CD4-positive, alpha-beta memory T cell (primary cell): Measurements from ENCODE around the gene VWA3B. TPM values are rescaled to one million over a fixed set of nuclear protein-coding genes. Genes with fewer than 3 reads are reported as not detected.

Experiments
- CTCF ChIA-PET: fragments of 350-600 bp; sonication (Branson Sonifier 250); formaldehyde crosslinking; loops from one replicate; lab custom pipeline; 2021; ENCODE audit warnings: inconsistent platforms; ENCODE audit not compliant: partially characterized antibody; lab: Charles Lee
- POLR2A ChIA-PET: fragments of 350-600 bp; sonication (Branson Sonifier 250); formaldehyde crosslinking; loops from one replicate; lab custom pipeline; 2021; ENCODE audit not compliant: partially characterized antibody; lab: Charles Lee
- DNase-seq, 5 donors: peaks; one replicate each; pipeline versions ENCODE4 v3.0.0 to v3.0.0-alpha.2; 2020 to 2022; ENCODE audit warnings: mixed read lengths in 1 of 5
- H3K27ac ChIP-seq: one replicate; pipeline ENCODE4 v1.7.0; 2013; ENCODE audit warnings: low read depth, low read length
- H3K27me3 ChIP-seq: 2 replicates; pipeline ENCODE4 v1.7.0; 2013; ENCODE audit warnings: mild to moderate bottlenecking, low read length, moderate library complexity; ENCODE audit not compliant: insufficient read depth
- H3K36me3 ChIP-seq: 2 replicates; pipeline ENCODE4 v1.7.0; 2013; ENCODE audit warnings: mild to moderate bottlenecking, low read length, moderate library complexity; ENCODE audit not compliant: insufficient read depth
- H3K4me1 ChIP-seq: 2 replicates; pipeline ENCODE4 v1.7.0; 2013; ENCODE audit warnings: mild to moderate bottlenecking, low read length, moderate library complexity; ENCODE audit not compliant: insufficient read depth
- H3K4me3 ChIP-seq, 2 donors: one replicate each; pipeline ENCODE4 v1.7.0; 2013; ENCODE audit warnings: low read length in 2 of 2, mild to moderate bottlenecking in 1 of 2
- H3K9me3 ChIP-seq, 2 donors: one replicate each; pipeline ENCODE4 v1.7.0; 2013; ENCODE audit warnings: low read length in 2 of 2, control low read depth in 1 of 2; ENCODE audit not compliant: control insufficient read depth in 1 of 2
- H3K27ac Mint-ChIP-seq, 7 donors: one replicate each; pipeline ENCODE4 v1.8.0; 2020 to 2021; ENCODE audit warnings: mixed read lengths in 7 of 7, mild to moderate bottlenecking in 6 of 7, inconsistent platforms in 3 of 7, moderate library complexity in 3 of 7
- H3K27me3 Mint-ChIP-seq, 2 donors: one replicate each; pipeline ENCODE4 v1.8.0; 2020 to 2021; ENCODE audit warnings: mixed read lengths in 2 of 2
- H3K36me3 Mint-ChIP-seq, 2 donors: one replicate each; pipeline ENCODE4 v1.8.0; 2020 to 2021; ENCODE audit warnings: mixed read lengths in 2 of 2, inconsistent platforms in 1 of 2, mild to moderate bottlenecking in 1 of 2
- H3K4me1 Mint-ChIP-seq, 4 donors: one replicate each; pipeline ENCODE4 v1.8.0; 2020 to 2021; ENCODE audit warnings: mixed read lengths in 4 of 4, mild to moderate bottlenecking in 1 of 4
- H3K4me3 Mint-ChIP-seq, 8 donors: one replicate each; pipeline ENCODE4 v1.8.0; 2020 to 2021; ENCODE audit warnings: mixed read lengths in 8 of 8, mild to moderate bottlenecking in 7 of 8, moderate library complexity in 6 of 8, inconsistent platforms in 3 of 8
- H3K9me3 Mint-ChIP-seq, 8 donors: one replicate each; pipeline ENCODE4 v1.8.0; 2020 to 2021; ENCODE audit warnings: mixed read lengths in 8 of 8, mild to moderate bottlenecking in 5 of 8, inconsistent platforms in 3 of 8, moderate library complexity in 1 of 8
- intact Hi-C: fragments of 100-400 bp; cut with micrococcal nuclease; formaldehyde crosslinking; loops from one replicate; pipeline ENCODE4 v1.15.1; 2023
- polyA plus RNA-seq, 2 donors: library from polyadenylated mRNA; unstranded; fragments of 300-500 nt; fragmentation: Illumina TruSeq; gene quantifications; one replicate each; pipeline ENCODE4 v1.2.3, GENCODE V29; 2021
- total RNA-seq, 2 experiments: library from RNA; stranded (reverse); gene quantifications; one replicate each; pipeline ENCODE4 v1.2.3, GENCODE V29; 2021

Gene VWA3B, protein sequence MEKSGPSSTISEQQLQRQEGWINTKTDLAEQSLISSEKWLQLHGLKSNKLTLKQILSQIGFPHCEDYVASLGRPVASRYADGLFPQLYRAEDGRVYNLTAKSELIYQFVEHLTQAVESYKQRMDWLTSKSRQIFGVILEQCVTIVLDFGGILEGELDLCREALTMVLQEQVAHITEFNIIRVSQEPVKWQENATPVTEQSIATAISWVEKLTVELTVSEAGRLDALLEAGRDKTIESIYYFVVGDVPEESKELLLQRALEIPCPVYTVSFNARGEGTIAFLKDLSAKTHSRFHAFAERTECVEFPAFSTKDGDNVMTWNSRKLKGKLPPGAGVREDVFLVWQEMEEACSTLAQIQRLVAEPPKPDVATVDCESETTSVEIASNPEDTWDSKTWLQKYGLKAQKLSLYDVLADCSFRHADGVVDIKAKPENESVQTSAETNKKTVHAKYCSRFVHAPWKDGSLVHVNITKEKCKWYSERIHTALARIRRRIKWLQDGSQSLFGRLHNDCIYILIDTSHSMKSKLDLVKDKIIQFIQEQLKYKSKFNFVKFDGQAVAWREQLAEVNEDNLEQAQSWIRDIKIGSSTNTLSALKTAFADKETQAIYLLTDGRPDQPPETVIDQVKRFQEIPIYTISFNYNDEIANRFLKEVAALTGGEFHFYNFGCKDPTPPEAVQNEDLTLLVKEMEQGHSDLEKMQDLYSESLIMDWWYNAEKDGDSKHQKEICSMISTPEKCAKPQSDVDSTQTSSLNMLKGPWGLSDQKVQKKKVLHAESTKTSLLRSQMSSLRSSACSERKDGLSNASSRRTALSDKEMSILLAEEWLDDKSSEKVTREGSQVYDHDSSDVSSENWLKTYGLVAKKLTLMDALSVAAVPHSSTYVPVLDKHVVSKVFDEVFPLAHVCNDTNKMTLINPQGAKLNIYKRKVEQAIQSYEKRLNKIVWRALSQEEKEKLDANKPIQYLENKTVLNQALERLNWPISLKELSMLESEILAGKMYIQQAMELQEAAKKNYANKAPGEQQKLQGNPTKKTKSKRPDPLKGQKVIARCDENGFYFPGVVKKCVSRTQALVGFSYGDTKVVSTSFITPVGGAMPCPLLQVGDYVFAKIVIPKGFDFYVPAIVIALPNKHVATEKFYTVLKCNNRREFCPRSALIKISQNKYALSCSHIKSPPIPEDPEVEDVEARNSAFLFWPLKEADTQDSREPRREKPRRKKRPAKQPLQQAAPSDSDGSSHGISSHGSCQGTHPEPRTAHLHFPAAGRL (N-terminal part only)
- total RNA-seq (not detected), polyA plus RNA-seq (not detected)

GRCh38 chr2:98086491-98087446, at the start of gene VWA3B:
Gene VWA3B, plus strand, starts transcription at chr2:98087167. Its CDS starts 5,926 bp downstream, at chr2:98093093.
- H3K27me3 ChIP-seq = peaks cover 13% of the 10 kb centered on the region
- Mint-ChIP-seq H3K27ac (no peak within 1 kb of the TSS), H3K36me3 (no peaks in the 10 kb centered on the region), H3K4me1 (peaks cover 13 to 28% (median 17%) of the 10 kb centered on the region in 4 donors), H3K27me3 (peaks cover 42 to 49% of the 10 kb centered on the region in 2 donors), H3K4me3 (peak within 1 kb of the TSS; percentile 50 to 82 (median 67)), H3K9me3 (no peaks in the 10 kb centered on the region)
- ChIA-PET POLR2A (no interaction called here), CTCF (no interaction called here)
- H3K27ac ChIP-seq = no peak within 1 kb of the TSS
- peak within 1 kb of the TSS in 1 of 2 donors; percentile 1 for H3K4me3 ChIP-seq
- H3K9me3 ChIP-seq = no peaks in the 10 kb centered on the region
- intact Hi-C loops = no loop called here
- H3K36me3 ChIP-seq = no peaks in the 10 kb centered on the region
- peak in 2 of 5 donors; percentile 5 to 15 for DNase-seq
- peaks cover 14% of the 10 kb centered on the region for H3K4me1 ChIP-seq

GRCh38 chr2:98037206-98037605, 49.8 kb upstream of the VWA3B start:
- POLR2A ChIA-PET = no interaction called here
- CTCF ChIA-PET = no interaction called here

GRCh38 chr2:98037666-98038336, 49.2 kb upstream of the VWA3B start:
- H3K36me3 ChIP-seq = no peaks in the 10 kb centered on the region
- Mint-ChIP-seq H3K36me3 (no peaks in the 10 kb centered on the region), H3K27ac (no peak overlapping the region), H3K4me3 (no peak overlapping the region), H3K4me1 (no peaks in the 10 kb centered on the region), H3K27me3 (peaks cover 11 to 12% of the 10 kb centered on the region in 2 donors), H3K9me3 (peaks cover 2 to 11% (median 8%) of the 10 kb centered on the region in 8 donors)
- no peaks in the 10 kb centered on the region for H3K27me3 ChIP-seq
- H3K27ac ChIP-seq = no peak overlapping the region
- intact Hi-C loops = no loop called here
- H3K4me3 ChIP-seq = no peak overlapping the region
- H3K9me3 ChIP-seq = no peaks in the 10 kb centered on the region
- ChIA-PET POLR2A (no interaction called here), CTCF (no interaction called here)
- no peaks in the 10 kb centered on the region for H3K4me1 ChIP-seq
- no peak for DNase-seq

More at GRCh38 chr2:98037206-98037605, 49.8 kb upstream of the VWA3B start:
- Histone ChIP-seq H3K4me1 (no peaks in the 10 kb centered on the region), H3K9me3 (no peaks in the 10 kb centered on the region), H3K36me3 (no peaks in the 10 kb centered on the region), H3K4me3 (no peak overlapping the region), H3K27ac (no peak overlapping the region), H3K27me3 (no peaks in the 10 kb centered on the region)
- Mint-ChIP-seq H3K4me1 (no peaks in the 10 kb centered on the region), H3K27me3 (peaks cover 9 to 11% of the 10 kb centered on the region in 2 donors), H3K27ac (no peak overlapping the region), H3K4me3 (no peak overlapping the region), H3K9me3 (peaks cover 0 to 9% (median 5%) of the 10 kb centered on the region in 8 donors), H3K36me3 (no peaks in the 10 kb centered on the region)
- DNase-seq = no peak
- intact Hi-C loops = no loop called here

DNA sequence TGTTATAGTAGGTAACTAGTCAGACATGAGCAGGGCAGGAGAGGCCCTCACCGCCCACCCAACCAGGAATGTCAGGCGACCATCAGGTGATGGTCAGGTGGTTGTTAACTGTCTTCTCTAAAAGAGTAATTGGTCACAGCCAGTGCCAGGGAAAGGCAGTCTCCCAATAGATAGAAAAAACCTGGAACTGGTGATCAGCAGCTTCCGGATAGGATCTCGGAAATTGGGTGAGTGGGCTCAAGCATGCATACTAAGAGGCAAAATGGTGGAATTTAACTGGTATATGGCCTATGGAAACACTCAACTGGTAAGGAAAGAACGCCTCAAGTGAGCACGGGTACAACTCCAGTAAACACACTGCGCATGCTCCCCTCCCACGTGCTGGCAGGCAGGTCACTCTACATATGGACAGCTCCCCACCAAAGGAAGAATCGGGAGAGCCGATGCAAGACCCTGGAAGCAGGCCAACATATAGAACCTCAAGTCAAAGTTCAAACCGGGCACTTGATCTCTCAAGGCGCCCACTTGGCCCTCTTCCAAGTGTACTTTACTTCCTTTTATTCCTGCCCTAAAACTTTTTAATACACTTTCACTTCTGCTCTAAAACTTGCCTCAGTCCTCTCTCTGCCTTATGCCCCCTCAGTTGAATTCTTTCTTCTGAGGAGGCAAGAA, 47.7 kb upstream of the VWA3B start:
- intact Hi-C loops = no loop called here
- Mint-ChIP-seq H3K4me3 (no peak overlapping the region), H3K27ac (peak overlapping the region in 1 of 7 donors; percentile 41), H3K36me3 (no peaks in the 10 kb centered on the region), H3K9me3 (peaks cover 9 to 24% (median 20%) of the 10 kb centered on the region in 8 donors), H3K27me3 (peaks cover 11 to 17% of the 10 kb centered on the region in 2 donors), H3K4me1 (no peaks in the 10 kb centered on the region)
- Histone ChIP-seq H3K27ac (no peak overlapping the region), H3K4me1 (no peaks in the 10 kb centered on the region), H3K27me3 (no peaks in the 10 kb centered on the region), H3K4me3 (no peak overlapping the region), H3K9me3 (no peaks in the 10 kb centered on the region), H3K36me3 (no peaks in the 10 kb centered on the region)
- ChIA-PET CTCF (no interaction called here), POLR2A (no interaction called here)
- no peak for DNase-seq

- Mint-ChIP-seq H3K36me3 (no peaks in the 10 kb centered on the region), H3K27ac (no peak overlapping the region), H3K4me3 (no peak overlapping the region), H3K4me1 (no peaks in the 10 kb centered on the region), H3K27me3 (peaks cover 15 to 17% of the 10 kb centered on the region in 2 donors), H3K9me3 (peaks cover 14 to 35% (median 31%) of the 10 kb centered on the region in 8 donors)
- no peaks in the 10 kb centered on the region for H3K27me3 ChIP-seq
- no peaks in the 10 kb centered on the region for H3K9me3 ChIP-seq
- intact Hi-C loops = no loop called here
- no peak for DNase-seq
- H3K4me3 ChIP-seq = no peak overlapping the region
- POLR2A ChIA-PET = no interaction called here
- no peaks in the 10 kb centered on the region for H3K4me1 ChIP-seq
- no peaks in the 10 kb centered on the region for H3K36me3 ChIP-seq
- H3K27ac ChIP-seq = no peak overlapping the region
- CTCF ChIA-PET = no interaction called here
Measured at GRCh38 chr2:98040331-98040939, 46.5 kb upstream of the VWA3B start.
